Activated CD4-positive, alpha-beta T cell treated with anti-CD3 and anti-CD28 coated beads for 4 hours (primary cell): ENCODE measurements around the gene QKI.

Experiments used
- DNase-seq, 2 donors: peaks; one replicate each; pipeline ENCODE4 v3.0.0-alpha.2; 2020

Gene QKI

GRCh38 chr6:163490826-163491577 is 76.5 kb downstream of the QKI start:
- DNase-seq, result no peak

DNA sequence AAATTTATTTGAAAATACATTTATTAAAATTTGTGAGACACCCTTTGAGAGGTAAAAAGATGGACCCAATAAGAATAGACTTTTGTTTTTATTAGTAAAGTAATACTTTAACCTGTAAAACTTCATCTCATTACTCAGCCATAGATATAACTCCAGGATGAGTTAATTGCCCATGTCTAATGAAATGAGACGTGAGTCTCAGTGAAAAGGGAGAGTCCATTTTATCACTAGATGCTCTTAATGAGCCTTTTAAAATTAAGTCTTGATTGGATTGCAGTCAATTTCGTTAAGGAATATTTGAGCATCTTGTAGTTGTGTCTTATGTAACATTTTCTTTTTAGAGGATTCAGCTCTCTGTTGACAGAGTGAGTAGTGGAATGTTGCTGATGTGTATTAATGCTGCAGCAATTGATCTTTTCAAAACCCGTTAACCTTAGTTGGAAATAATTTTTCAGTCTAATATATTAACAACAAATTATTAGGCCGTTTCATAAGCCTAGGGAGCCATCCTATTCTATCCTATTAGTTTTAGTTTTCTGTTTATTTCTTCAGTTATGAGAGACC is 77.3 kb downstream of the QKI start:
- DNase-seq, result no peak

DNA sequence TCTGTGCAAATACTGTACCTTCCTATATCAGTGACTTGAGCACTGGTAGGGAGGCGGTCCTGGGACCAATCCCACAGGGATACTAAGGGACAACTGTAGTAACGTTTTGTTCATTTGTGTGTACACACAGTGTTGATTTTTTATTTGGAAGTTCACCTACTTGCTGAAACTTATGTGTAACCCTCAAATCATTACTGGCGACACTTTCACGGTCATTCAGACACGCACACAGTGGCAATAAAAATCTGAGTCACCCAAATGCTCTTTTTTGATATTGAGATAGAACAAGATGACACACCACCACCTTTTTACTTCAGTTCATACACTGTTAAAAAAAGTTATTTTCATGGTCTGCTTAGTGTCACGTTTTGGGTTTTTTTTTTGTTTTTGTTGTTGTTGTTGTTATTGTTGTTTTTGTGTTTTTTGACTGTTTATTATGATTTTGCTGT is 79.8 kb downstream of the QKI start:
- no peak for DNase-seq

- no peak for DNase-seq
Measured at GRCh38 chr6:163496205-163496604, 81.7 kb downstream of the QKI start.

- DNase-seq, result no peak
Measured at GRCh38 chr6:163500105-163500504, 85.6 kb downstream of the QKI start.

- no peak for DNase-seq
Measured at GRCh38 chr6:163501026-163501425, 86.5 kb downstream of the QKI start.

DNA sequence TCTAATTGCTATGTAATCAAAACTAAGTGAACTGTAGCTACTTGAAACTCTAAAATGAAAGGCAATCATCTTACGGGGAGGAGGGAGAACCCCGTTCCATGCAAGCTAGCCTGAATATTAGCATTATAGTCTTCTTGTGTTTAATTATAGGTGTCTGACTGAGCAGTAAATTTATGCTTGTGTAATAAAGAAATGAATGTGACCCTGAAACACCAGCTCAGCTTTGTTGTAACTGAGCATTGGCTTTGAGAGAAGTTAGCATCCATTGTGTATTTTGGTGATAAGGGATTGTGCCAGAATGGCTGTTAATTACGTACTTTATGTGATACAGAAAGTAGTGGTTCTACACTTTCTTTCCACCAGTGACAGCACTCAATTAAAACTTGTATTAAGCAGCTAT is 86.9 kb downstream of the QKI start:
- no peak for DNase-seq

DNA sequence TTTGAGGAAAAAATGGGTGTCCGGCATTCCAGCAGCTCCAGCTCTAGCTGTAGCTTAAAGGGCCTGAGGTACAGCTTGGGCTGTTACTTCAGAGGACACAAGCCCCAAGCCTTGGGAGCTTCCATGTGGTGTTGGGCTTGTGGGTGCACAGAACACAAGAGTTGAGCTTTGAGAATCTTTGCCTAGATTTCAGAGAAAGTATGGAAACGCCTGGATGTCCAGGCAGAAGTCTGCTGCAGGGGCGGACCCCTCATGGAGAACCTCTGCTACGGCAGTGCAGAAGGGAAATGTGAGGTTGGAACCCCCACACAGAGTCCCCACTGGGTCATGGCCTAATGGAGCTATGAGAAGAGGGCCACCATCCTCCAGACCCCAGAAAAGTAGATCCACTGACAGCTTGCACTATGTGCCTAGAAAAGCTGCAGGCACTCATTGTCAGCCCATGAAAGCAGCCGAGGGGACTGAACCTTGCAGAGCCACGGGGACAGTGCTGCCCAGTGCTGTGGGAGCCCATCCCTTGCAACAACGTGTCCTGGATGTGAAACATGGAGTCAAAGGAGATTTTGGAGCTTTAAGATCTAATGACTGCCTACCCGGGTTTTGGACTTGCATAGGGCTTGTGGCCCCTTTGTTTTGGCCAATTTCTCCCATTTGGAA is 90.6 kb downstream of the QKI start:
- no peak for DNase-seq

- no peak for DNase-seq
Measured at GRCh38 chr6:163507965-163508364, 93.4 kb downstream of the QKI start.

GRCh38 chr6:163513003-163513402 is 98.5 kb downstream of the QKI start:
- DNase-seq, result no peak

DNA sequence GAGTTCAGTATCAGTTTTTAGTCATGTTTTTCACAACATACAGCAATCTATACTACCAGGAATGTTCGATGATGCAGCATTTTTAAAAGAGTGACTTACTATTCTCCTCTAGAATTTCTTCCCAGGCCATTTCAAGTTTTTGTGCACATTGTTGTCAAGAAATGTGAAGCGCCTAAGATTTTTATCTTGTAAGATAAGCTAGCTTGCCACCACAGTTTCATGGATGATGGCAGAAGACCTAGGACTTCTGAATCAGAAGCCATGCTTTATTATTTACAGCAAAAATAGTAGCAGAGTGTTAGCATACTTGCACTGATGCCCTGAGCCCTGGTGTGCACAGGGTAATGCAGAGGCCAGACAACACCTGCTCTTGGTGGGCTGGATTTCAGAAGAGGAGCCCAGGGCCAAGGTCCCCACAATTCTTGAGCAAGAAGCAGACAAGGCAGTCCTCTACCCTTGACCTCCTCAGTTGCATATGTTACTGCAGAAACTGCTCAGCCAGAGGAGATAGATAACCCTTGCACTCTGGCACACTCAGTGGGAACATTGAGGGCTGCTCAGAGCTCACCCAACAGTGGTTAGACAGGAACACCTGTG is 99.2 kb downstream of the QKI start:
- DNase-seq, result no peak

DNA sequence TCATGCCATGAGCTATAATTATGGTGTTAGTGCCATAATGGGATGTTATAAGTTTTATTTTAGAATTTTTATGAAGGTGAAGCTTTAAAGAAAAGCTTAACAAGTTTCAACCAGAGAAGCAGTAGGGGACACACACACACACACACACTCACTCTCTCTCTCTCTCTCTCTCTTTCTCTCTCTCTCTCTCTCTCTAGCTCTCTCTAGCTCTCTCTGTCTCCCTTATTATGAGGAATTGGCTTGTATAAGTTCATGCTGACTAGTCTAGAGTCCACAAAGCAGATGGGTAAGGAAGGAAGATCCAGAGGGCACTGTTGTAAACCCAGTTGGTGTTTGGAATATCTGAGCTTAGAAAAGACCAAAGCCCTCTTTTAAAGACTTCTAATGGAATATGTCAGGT is 102.4 kb downstream of the QKI start:
- DNase-seq, result no peak

DNA sequence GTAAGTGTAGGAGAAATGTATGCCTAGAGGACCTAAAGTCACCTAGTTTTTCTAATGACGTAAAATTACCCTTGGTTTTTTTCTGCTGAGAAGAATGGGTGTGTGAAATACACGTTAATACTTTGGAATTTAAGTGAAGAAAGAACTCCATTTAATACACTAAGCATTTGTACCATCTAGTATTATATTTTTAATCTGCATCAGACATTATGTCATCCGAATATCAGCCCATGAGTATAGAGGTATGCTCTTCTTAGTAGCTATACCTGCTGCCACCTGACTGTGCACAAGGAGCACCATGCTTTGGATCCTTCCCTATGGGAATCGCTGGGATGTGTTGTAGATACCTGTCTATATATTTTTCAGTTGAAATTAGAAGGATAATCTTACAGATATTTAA is 106.4 kb downstream of the QKI start:
- DNase-seq, result no peak

DNA sequence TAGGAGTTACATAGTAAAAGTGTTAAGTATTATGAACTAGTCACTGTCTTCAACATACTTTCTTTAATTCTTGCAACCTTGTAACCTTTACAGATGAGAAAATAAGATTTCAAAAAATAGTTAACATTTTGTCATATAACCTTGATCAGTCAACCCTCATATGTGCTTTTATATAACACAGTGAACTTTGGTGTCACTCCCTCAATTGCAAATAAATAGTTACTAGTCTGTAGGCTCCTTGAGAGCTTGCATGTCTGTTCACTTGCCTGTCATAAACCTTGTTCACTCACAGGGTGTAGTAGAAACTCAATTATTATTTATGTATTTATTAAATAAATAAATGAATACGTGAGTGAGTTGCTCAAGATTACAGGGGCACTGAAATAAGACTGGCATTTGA is 107.5 kb downstream of the QKI start:
- DNase-seq, result no peak

GRCh38 chr6:163525926-163526325 is 111.4 kb downstream of the QKI start:
- DNase-seq, result no peak

DNA sequence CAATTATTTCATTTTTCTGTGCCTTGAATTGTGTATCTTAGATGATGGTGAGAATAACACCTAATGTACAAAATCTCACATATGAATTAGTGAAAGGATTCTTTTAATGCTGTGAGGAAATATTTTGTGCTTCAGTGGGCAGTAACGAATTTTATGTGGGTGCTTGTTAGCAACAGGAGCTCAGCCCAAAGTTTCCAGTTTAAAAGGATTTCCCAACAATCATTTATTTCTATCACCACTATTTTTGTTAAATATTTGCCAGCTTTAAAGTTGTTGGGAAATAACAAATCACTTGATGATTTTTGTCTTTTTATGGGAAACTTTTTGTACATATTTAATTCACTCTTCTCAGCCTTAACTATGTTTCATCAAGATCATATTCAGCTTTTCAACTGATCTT is 111.8 kb downstream of the QKI start:
- no peak for DNase-seq

GRCh38 chr6:163527291-163527690 is 112.8 kb downstream of the QKI start:
- DNase-seq, result no peak

DNA sequence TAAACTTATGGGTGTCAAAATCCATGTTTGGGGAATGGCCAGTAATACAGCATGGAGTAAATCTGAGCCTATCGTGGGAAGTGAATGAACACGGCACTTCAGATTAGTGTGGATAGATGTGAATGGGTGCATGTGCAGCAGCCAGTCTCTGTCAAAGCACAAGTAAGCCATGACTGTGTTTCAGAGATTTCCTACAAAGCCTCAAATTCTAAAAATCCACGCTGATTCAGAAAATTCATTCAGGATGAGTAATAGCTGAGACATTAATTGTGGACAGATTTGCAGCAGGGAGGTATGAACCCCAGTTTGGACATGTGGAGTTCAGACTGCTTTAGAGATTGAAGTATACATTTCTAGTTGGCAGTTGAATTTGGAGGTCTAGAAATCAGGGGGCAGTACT is 115.1 kb downstream of the QKI start:
- no peak for DNase-seq

- no peak for DNase-seq
Measured at GRCh38 chr6:163530406-163530805, 115.9 kb downstream of the QKI start.

DNA sequence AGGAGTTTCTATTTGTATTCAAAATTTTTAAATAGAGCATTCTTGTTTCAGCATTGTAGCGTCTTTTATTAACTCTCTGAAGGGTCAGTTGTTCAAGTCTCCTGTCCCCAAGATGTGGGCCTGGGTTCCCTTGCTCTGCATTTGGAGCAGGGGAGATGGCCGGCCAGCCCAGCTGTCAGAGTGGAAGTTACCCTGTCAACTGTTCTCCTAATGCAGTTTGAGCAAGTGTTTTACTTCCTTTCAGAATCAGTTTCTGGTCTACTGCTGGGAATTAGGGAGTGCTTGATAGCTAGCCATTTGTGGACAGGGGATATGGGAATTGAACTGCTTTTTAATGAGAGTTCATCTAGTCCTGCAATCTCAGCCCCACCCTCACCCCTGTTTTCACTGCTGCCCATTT is 116.6 kb downstream of the QKI start:
- DNase-seq, result no peak

DNA sequence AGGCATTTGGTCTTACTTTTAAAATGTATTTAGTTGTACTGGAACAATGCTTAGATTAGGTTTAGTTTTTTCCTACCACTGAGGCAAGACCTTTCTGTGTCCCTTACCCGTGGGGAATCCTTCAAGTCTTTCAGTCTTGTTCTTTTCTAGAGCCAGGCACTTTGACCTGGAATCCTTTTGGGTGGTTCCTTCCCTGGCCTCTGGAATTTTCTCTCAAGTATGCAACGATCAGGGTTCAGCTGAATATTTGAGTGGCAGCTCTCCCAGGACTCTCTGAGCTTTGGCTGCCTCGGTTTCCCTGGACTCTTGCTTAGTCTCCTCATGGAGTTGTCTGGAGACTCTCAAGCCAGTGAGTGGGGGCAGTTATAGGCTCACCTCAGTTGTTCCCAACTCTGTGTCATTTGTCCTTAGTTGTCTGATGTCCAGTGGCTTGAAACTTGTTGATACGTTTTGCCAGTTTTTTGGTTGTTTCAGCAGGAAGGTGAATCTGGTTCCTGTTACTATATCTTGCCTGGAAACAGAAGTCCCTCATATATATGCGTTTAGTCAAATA is 118.1 kb downstream of the QKI start:
- DNase-seq, result no peak

GRCh38 chr6:163533443-163533842 is 118.9 kb downstream of the QKI start:
- DNase-seq, result no peak

GRCh38 chr6:163536770-163537169 is 122.3 kb downstream of the QKI start:
- no peak for DNase-seq

DNA sequence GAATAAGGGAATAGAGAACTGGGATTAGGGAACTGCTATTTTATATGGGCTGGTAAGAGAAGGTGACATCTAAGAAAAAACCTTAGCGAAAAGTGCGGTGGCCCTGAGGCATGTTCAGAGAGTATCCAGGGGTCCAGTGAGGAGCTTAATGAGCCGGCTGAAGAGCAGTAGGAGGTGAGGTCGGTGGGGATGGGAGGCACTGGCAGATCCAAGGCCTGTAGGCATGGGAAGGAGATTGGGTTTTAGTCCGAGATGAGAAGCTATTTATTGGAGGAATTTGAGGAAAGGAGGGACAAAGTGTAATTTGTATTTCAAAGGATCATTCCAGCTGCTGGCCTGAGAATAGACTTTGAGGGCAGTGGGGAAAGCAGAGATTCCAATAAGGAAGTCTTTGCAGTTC is 123.8 kb downstream of the QKI start:
- no peak for DNase-seq
